Activated B cell treated with CpG ODN at 0.5 μM for 24 hours (primary cell): Measurements from ENCODE around the gene PRKAG2. TPM values are rescaled to one million over a fixed set of nuclear protein-coding genes. Genes with fewer than 3 reads are reported as not detected.
A peak's percentile ranks its signal among the peaks of the same experiment; 100 is the strongest.

ENCODE experiments used
- ATAC-seq: fragments of 200-7000 bp; cut with Tn5 transposase; one replicate; pipeline ENCODE4 v1.10.0; 2021; ENCODE audit warnings: low read depth, mild to moderate bottlenecking, moderate library complexity
- CTCF ChIA-PET: fragments of 350-600 bp; sonication (Branson Sonifier 250); formaldehyde crosslinking; loops from one replicate; lab custom pipeline; 2021; ENCODE audit warnings: antibody characterized with exemption; lab: Charles Lee
- POLR2A ChIA-PET: fragments of 350-600 bp; sonication (Branson Sonifier 250); formaldehyde crosslinking; loops from one replicate; lab custom pipeline; 2021; ENCODE audit warnings: antibody characterized with exemption; lab: Charles Lee
- DNase-seq: peaks from one replicate; pipeline ENCODE4 v3.0.0; 2022
- H3K27ac Mint-ChIP-seq: one replicate; pipeline ENCODE4 v1.8.0; 2020; ENCODE audit warnings: mixed read lengths
- H3K27me3 Mint-ChIP-seq: one replicate; pipeline ENCODE4 v1.8.0; 2021; ENCODE audit warnings: mixed read lengths
- H3K36me3 Mint-ChIP-seq: one replicate; pipeline ENCODE4 v1.8.0; 2021; ENCODE audit warnings: low read depth, mixed read lengths
- H3K4me1 Mint-ChIP-seq: one replicate; pipeline ENCODE4 v1.8.0; 2021; ENCODE audit warnings: mixed read lengths
- H3K4me3 Mint-ChIP-seq: one replicate; pipeline ENCODE4 v1.8.0; 2020; ENCODE audit warnings: mild to moderate bottlenecking, mixed read lengths
- H3K9me3 Mint-ChIP-seq: one replicate; pipeline ENCODE4 v1.8.0; 2020; ENCODE audit warnings: mixed read lengths
- intact Hi-C: fragments of 100-400 bp; cut with micrococcal nuclease; formaldehyde crosslinking; loops from one replicate; pipeline ENCODE4 v1.15.1; 2024
- total RNA-seq: library from RNA; stranded (reverse); gene quantifications from 2 replicates; pipeline ENCODE4 v1.2.3, GENCODE V29; 2022
- TF ChIP-seq, protein P1 (sequence below): fragments of 200-600 bp; IDR thresholded peaks from one replicate; pipeline ENCODE4 v1.8.0; 2022; ENCODE audit warnings: antibody characterized with exemption, mild to moderate bottlenecking

The PRKAG2 gene
- total RNA-seq, 1 donor from 2014 or later = 19.7 TPM

DNA sequence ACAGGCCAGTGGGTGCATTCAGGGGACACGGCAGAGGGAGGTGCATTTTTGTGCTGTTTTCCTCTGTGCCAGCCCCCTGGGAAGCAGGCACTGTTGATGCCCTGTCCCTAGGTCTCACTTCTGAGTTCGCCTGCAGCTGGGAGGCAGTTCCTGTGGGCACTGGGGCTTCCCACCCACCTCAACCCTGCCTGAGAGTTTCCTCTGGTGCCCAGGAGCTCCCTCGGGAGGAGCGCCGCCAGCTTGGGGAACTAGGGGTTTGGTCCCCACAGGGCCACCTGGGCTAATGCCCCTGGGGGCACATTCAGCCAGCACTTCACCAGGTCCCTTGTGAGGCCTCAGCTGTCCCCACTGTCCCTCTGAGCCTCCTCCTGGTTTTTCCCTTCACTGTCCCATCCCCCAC, 179.0 kb downstream of the PRKAG2 start:
- no peak overlapping the region for H3K27ac Mint-ChIP-seq
- peaks cover 13% of the 10 kb centered on the region for H3K36me3 Mint-ChIP-seq
- ATAC-seq (peak; percentile 31), DNase-seq (no peak)
- CTCF ChIA-PET = no interaction called here
- H3K4me3 Mint-ChIP-seq = no peak overlapping the region
- TF ChIP-seq, protein P1, sequence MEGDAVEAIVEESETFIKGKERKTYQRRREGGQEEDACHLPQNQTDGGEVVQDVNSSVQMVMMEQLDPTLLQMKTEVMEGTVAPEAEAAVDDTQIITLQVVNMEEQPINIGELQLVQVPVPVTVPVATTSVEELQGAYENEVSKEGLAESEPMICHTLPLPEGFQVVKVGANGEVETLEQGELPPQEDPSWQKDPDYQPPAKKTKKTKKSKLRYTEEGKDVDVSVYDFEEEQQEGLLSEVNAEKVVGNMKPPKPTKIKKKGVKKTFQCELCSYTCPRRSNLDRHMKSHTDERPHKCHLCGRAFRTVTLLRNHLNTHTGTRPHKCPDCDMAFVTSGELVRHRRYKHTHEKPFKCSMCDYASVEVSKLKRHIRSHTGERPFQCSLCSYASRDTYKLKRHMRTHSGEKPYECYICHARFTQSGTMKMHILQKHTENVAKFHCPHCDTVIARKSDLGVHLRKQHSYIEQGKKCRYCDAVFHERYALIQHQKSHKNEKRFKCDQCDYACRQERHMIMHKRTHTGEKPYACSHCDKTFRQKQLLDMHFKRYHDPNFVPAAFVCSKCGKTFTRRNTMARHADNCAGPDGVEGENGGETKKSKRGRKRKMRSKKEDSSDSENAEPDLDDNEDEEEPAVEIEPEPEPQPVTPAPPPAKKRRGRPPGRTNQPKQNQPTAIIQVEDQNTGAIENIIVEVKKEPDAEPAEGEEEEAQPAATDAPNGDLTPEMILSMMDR = no peak
- no peaks in the 10 kb centered on the region for H3K27me3 Mint-ChIP-seq
- H3K9me3 Mint-ChIP-seq = no peaks in the 10 kb centered on the region
- H3K4me1 Mint-ChIP-seq = peaks cover 10% of the 10 kb centered on the region
- intact Hi-C loops = no loop called here
- POLR2A ChIA-PET = no interaction called here

DNA sequence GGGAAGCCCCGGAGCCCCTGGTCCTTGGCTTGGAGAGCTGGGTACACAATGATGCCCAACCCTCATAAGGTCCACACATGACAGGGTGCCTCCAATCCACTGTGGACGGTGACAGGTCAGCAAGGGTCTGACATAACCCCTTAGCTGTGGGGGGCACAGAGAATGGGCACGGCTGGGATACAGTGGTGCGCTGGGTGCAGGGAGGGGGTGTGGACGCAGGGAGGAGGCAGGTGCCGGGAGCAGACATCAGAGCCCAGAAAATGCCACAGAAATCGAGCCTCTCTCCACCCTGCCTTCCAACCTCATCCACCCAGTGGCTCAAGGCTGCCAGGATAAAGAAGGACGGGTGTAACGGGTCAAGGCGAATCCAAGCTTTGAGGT, 179.4 kb downstream of the PRKAG2 start:
- no peak overlapping the region for H3K27ac Mint-ChIP-seq
- TF ChIP-seq, protein P1 = no peak
- POLR2A ChIA-PET = no interaction called here
- CTCF ChIA-PET = no interaction called here
- peaks cover 11% of the 10 kb centered on the region for H3K36me3 Mint-ChIP-seq
- H3K4me3 Mint-ChIP-seq = no peak overlapping the region
- H3K9me3 Mint-ChIP-seq = no peaks in the 10 kb centered on the region
- no peaks in the 10 kb centered on the region for H3K27me3 Mint-ChIP-seq
- ATAC-seq (no peak), DNase-seq (no peak)
- intact Hi-C loops = no loop called here
- H3K4me1 Mint-ChIP-seq = peaks cover 10% of the 10 kb centered on the region

DNA sequence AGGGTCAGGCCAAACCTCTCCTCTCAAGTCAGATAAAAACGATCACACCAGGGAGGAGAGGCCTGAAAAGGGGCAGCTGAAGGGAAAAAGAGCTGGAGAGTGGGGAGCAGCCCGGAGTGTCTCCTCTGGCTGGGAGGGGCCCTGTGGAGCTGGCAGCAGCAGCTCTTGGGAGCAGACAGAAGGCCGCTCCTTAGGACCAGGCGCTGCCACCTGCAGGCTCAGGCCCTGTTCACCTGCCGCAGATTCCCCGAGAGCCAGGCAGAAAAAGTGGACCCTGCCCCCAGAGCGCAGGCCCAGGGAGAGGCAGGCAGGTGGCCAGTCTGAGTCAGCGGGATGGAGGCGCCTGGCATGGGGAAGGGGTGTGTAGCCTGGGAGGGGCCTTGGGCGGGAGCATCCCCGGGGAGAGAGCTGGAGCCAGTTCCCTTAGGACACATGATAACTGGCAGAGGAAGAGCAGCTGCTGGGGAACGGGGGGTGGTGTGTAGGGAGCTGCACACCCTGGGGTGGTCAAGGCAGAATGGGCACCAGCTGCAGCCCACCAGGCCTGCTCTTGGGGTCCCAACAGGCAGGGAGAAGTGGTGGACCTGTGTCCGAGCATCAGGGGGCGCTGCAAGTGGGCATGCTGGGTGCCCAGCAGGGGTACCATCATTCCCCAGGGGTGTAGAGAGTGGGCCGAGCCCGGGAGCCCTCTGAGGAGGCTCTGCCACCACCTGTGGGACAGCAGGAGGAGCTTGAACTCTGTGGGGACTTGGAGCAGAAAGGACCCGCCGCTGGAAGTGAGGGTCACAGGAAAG, 180.0 kb downstream of the PRKAG2 start:
- Mint-ChIP-seq H3K27ac (no peak overlapping the region), H3K36me3 (peaks cover 8% of the 10 kb centered on the region), H3K27me3 (no peaks in the 10 kb centered on the region), H3K4me1 (peaks cover 10% of the 10 kb centered on the region), H3K9me3 (no peaks in the 10 kb centered on the region), H3K4me3 (no peak overlapping the region)
- DNase-seq (no peak), ATAC-seq (no peak)
- ChIA-PET CTCF (no interaction called here), POLR2A (no interaction called here)
- intact Hi-C loops = no loop called here
- TF ChIP-seq, protein P1 = no peak

DNA sequence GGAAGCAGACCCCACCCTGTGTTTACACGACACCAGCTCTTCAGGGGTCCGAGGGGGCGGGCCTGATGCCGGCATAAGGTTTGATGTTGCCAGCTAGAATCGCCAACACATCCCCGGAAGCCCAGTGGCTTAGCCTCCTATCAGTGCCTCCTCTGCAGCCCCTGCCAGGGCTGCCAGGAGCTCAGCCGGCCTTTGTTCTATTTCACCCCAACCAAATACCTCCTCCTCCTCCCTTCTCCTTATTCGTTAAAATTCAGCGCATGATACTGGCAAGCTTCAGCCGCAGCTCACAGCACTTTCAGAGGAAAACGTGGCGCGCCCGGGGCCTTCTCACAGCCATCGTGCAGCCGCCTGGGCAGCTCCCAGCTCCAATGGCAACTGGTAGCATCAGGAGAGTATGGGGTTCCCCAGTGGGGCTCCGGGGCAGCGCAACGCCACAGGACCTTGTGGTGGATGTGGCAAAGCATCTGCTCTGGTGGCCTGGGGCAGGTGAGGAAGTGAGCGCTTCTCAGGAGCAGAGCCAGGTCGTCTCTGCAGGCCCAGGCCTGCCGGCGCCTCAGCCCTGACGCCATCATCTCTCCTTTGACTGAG, 180.9 kb downstream of the PRKAG2 start:
- peaks cover 4% of the 10 kb centered on the region for H3K36me3 Mint-ChIP-seq
- POLR2A ChIA-PET = no interaction called here
- CTCF ChIA-PET = no interaction called here

More for the DNA sequence above, 180.9 kb downstream of the PRKAG2 start:
- H3K4me3 Mint-ChIP-seq = no peak overlapping the region
- intact Hi-C loops = no loop called here
- TF ChIP-seq, protein P1 = no peak
- H3K4me1 Mint-ChIP-seq = peaks cover 10% of the 10 kb centered on the region
- no peaks in the 10 kb centered on the region for H3K27me3 Mint-ChIP-seq
- ATAC-seq (no peak), DNase-seq (no peak)
- no peak overlapping the region for H3K27ac Mint-ChIP-seq
- no peaks in the 10 kb centered on the region for H3K9me3 Mint-ChIP-seq
